HG03103 (cell line): Measurements from ENCODE around the gene LOXL4.

Source experiments
- ATAC-seq: cut with Tn5 transposase; IDR thresholded peaks from one replicate; pipeline ENCODE4 v1.9.1; 2021; ENCODE audit warnings: low read depth; ENCODE audit not compliant: unreplicated experiment

LOXL4 gene

GRCh38 chr10:98265403-98266378 lies 2.3 kb downstream of the LOXL4 start:
- ATAC-seq, result no peak

GRCh38 chr10:98264378-98265065 lies 3.5 kb downstream of the LOXL4 start:
- ATAC-seq, result no peak

GRCh38 chr10:98263088-98263487 lies 4.9 kb downstream of the LOXL4 start:
- no peak for ATAC-seq

GRCh38 chr10:98262571-98262970 lies 5.4 kb downstream of the LOXL4 start:
- no peak for ATAC-seq

DNA sequence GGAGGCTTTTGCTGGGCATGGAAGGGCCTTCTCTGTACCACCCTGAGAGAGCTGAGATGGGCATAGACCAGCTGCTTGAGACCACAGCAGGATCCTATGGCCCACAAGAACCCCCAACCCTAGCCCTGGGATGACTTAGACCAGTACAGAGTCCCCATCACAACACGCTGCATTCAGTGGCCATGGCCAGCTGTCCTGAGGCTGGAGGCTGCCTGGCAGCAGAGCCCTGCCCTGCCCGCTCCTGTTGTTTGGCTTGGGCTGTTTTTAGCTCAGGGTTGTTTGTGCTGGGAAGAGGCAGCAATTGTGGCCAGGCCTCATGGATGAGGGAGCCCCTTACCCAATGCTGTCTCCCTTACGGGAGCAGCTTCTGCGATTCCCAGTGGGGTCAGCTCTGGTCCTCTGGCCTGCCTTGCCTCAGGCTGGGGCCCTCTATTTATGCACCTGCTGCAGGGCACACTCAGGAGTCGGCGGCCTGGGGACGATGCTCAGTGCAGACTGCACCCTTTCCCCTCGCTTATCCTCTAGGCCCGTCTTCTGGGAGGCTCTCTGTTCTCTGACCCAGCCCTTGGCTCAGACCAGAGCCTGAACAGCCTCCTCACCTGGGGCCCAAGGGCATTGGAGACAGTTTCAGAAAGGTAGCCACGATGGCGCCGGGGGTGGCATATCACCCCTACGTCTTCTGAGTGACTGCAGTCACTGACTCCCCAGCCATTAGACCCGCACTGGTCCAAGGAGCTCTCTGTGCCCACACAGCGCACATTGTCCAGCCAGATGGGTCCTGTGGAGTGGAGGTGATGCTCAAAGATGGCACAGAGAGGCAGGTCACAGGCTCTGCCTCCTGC lies 6.3 kb downstream of the LOXL4 start:
- ATAC-seq, result no peak

- no peak for ATAC-seq
Measured at GRCh38 chr10:98260752-98261151, 7.2 kb downstream of the LOXL4 start.

- ATAC-seq, result no peak
Measured at GRCh38 chr10:98260350-98260749, 7.6 kb downstream of the LOXL4 start.

DNA sequence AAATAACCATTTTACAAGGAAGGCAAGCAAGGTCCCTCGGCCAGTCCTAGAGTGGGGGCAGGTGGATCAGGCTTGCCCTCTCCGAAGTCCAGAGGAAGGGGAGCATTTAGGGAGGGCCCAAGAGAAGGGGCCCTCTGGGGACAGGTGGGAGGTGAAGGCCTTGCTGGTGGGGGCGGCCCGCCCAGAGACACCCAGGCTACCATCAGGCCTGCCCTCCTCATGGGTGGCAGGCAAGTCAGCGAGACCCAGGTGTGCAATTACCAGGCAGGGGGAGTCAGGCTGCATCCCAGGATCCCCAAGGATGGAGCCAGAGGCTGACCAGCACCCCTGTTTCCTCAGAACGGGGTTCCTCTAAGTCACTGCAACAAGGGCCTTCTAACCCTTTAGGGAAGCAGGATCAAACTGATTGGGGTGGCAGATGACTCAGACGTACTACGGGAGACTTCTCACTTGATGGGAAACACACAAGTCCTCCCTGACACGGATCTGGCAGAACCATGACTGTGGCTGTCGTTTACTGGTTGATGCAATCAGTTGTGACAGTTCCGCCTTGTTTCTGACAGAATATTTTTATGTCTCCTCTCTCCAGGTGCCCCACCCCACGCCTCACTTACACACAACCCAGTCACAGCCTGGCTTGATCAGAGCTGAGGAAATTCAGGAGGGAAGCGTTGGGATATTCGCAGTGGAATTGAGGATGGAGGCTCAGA lies 8.2 kb downstream of the LOXL4 start:
- no peak for ATAC-seq

DNA sequence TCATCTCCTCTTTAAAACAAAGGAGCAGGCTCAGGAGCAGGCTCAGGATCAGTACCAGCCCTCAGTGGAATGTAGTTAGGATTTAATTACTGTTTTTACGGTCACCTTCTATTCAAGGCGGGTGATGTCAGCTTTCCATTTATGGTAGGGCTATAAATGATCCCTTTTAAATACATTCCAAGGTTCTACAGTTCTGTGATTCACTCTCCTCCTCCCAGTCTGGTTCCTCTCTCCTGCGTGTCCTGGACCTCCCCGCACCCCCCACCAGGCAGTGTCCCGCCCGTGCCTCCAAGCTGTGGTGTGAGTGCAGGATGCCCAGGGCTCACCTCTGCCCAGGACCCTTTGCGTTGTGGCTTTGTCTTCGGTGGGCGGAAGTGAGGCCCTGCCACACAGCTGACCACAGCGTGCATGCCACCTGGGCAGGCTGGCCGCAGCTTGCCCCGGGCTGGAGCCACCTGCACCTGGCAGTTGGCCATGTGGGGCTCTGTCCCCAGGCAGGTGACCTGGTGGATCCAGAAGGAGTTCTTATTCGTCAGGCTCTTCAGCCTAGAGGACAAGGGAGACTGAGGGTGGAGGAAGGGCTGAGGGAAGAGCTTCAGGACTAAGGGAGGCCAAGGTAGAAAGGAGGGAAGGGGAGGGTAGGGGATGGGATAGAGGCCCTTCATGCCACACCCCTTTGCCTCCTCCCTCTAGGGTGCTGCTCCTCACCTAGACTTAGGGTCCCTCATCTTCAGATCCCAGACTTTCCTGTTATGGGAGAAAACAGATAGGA lies 9.1 kb downstream of the LOXL4 start:
- ATAC-seq, result no peak

DNA sequence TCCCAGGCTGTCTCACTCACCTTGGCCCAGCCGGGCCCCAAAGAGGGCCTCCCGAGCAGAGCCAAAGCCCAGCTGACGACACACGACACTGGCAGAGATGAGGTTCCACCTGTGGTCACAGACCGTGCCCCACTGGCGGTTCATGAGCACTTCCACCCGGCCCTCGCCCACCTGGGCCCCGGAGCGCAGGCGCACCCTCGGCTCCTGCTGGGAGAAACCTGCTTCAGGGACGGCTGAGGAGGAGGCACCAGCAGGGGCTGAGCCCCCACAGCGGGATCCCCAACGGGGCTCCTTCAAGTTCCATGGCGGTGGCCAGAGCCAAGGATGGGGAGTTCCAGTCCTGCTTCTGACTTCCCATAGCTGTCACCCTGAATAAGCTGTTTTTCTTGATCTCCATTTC lies 10.0 kb downstream of the LOXL4 start:
- no peak for ATAC-seq

DNA sequence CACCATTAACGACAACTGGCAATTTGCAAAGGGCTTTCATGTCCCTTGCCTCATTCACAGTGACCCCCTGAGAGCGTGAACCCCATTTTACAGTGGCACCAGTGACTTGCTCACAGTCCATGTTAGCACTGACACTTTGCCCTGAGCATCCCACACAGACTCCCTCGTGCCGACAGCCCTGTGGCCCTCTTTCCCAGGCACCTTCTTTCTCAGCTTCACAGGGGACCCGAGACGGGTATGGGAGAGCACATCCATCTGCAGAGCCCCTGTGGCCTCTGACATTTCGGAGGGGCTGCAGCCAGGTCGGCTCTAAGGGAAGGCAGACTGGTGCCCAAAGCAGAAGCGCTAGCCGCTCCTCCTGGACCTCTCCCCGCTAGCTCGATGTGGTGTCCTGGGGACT lies 10.8 kb downstream of the LOXL4 start:
- no peak for ATAC-seq

- ATAC-seq, result no peak
Measured at GRCh38 chr10:98256692-98257091, 11.3 kb downstream of the LOXL4 start.

DNA sequence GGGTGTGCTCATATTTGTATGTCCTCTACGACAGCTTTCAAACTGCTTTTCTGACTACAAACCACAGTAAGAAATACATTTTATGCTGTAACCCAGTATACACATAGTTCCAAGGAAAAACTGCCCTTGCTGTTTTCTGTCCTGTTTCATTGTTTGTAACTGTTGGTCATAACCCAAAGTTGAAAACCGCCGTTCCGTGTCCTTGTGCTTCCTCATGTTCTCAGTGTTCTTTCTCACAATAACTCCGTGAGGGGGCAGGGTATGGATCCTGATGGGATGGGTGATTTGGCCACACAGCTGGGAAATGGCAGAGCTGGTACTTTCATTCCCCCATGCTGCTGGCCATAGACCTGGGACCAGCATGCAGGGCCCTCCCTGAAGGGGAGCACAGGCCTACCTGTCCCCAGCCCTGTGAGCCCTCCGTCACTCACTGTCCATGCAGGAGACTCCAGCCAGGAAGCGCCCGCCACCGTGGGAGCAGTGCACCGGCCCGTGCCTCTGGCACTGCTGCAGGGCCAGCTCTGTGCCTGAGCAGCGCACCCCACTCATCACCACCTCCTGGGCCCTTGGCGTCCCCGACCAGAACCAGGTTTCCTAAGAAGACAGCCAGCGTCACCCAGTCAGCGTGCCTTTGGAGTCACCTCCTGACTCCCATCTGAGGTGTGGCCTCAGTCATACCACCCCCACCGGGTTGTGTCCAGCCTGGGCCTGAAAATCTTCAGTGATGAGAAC lies 12.7 kb downstream of the LOXL4 start:
- ATAC-seq, result no peak

DNA sequence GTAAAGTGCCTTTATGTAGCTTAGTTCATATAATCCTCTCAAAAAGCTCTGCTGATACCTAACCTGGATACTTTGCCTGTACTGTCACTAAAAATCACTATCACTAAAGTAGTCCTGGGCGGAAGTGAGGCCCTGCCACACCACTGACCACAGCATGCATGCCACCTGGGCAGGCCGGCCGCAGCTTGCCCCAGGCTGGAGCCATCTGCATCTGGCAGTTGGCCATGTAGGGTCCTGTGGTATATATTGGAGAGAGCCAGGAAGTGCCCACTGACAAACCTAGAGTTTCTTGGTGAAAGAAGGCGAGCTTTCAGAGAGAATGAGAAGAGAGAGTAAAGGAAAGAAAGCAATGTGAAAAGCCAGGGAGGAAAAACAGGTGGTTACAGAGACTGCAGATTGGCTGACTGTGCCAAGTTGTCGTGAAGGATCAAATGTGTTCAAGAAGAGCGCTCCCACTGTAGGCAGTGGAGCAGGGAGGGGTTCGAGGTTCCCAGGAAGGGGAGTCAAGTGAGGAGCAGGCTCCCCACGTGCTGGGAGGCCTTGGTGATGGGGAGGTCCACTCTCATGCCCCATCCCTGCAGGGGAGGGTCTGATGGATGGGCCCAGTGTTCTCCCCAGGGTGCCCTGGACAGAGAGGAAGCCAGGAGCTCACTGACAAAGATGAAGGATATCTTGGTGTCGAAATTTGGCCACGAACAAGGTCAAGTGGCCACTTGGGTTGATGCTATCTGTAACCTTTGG lies 13.6 kb downstream of the LOXL4 start:
- no peak for ATAC-seq

DNA sequence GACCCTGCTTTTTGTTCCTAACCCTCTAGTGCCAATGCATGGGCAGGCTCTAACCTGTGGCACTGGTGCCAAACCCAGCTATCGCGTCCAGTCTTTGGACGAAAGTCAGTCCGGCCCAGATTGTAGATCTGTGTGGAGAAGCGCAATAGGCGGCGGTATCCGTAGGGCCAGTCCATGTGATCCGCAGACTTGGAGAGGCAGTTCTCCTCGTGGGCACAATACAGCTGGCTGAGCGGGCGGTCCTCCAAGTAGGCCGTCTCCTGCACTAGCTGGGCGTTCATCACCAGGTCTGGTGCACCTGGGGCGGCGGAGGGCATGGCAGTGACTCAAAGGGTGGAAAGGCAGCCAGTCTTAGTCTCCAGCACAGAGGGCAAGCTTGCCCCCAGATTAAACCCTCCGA lies 14.5 kb downstream of the LOXL4 start:
- no peak for ATAC-seq

DNA sequence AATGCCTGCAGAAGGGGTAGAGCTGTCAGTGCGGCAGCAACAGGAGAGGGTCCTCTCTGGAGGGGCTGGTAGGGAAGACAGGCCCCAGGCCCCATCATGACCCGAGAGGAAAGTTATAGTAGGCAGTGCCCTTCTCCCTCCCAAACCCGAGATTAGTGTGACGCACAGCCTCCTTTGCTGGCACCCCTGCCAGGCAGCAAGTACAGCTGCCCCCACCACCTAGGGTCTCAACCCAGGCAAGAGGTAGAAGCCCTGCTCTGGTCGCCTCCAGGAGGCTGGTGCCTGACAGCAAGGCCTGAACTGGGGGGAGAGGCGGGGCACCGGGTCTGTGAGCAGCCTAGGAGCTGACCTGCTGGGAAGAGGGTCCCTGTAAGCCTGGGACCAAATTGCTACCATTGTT lies 15.5 kb downstream of the LOXL4 start:
- ATAC-seq, result no peak

DNA sequence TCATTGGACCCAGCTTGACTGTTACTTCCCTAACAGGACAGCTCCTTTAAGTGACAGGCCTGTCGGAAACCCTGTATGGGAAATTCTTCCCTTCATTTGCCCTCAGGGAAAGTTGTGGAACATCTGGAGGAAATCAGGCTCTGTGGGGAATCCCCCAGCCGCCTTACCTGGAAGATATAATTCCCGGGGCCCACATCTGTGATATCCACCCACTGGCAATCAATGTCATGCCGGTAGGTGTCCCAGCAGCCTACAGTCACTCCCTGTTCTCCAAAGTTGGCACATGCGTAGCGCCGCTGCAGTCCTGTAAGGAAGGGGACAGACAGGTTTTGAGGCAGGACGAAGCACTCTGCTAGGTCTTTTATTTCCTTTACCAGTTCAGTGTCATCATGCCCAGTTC lies 16.6 kb downstream of the LOXL4 start:
- no peak for ATAC-seq

GRCh38 chr10:98249134-98249533 lies 18.9 kb downstream of the LOXL4 start:
- ATAC-seq, result no peak
